ENCODE data around the gene ADK.

The ADK gene

GRCh38 chr10:74379474-74379873 lies 228.5 kb downstream of the ADK start:
- TF ChIP-seq, protein P1, sequence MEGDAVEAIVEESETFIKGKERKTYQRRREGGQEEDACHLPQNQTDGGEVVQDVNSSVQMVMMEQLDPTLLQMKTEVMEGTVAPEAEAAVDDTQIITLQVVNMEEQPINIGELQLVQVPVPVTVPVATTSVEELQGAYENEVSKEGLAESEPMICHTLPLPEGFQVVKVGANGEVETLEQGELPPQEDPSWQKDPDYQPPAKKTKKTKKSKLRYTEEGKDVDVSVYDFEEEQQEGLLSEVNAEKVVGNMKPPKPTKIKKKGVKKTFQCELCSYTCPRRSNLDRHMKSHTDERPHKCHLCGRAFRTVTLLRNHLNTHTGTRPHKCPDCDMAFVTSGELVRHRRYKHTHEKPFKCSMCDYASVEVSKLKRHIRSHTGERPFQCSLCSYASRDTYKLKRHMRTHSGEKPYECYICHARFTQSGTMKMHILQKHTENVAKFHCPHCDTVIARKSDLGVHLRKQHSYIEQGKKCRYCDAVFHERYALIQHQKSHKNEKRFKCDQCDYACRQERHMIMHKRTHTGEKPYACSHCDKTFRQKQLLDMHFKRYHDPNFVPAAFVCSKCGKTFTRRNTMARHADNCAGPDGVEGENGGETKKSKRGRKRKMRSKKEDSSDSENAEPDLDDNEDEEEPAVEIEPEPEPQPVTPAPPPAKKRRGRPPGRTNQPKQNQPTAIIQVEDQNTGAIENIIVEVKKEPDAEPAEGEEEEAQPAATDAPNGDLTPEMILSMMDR (IDR thresholded peaks at IDR 0.05), result no peak
- no peak overlapping the region for H2AFZ ChIP-seq

DNA sequence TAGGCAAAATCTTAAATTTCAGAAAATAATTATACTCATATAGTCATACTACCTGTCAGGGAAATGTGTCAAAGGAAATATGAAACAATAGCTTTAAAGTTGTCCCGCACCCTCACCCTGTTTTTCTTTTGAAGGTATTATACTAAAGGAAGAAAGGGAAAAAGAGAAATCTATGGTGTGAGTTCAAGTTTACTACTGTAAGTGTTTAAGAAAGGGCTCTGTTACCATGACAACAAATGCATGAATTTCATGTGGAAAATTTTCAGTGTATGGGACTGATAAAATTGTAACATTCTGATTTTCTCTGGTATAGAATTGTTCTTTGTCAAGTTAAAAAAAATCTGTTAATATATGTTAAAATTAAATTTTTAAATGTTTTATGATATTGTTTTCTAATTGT lies 229.8 kb downstream of the ADK start:
- Histone ChIP-seq H3K9ac (no peak overlapping the region), H3K79me2 (no peaks in the 10 kb centered on the region), H3K36me3 (ENCODE audit: control insufficient read depth, insufficient read depth, low read length) (no peaks in the 10 kb centered on the region), H3K4me2 (ENCODE audit: low read length) (no peak overlapping the region), H2AFZ (no peak overlapping the region), H3K27me3 (ENCODE audit: control insufficient read depth, insufficient read depth, low read length) (no peaks in the 10 kb centered on the region), H3K27ac (no peak overlapping the region), H3K4me1 (no peaks in the 10 kb centered on the region), H3K4me3 (ENCODE audit: low read depth, low read length) (no peak overlapping the region), H3K9me3 (ENCODE audit: control insufficient read depth, low read length) (no peaks in the 10 kb centered on the region)
- TF ChIP-seq, protein P1 (IDR thresholded peaks at IDR 0.05), result no peak

More at GRCh38 chr10:74379474-74379873, 228.5 kb downstream of the ADK start:
- Histone ChIP-seq H3K36me3 (ENCODE audit: control insufficient read depth, insufficient read depth, low read length) (no peaks in the 10 kb centered on the region), H3K4me3 (ENCODE audit: low read depth, low read length) (no peak overlapping the region), H3K4me1 (no peaks in the 10 kb centered on the region), H3K9ac (no peak overlapping the region), H3K27me3 (ENCODE audit: control insufficient read depth, insufficient read depth, low read length) (no peaks in the 10 kb centered on the region), H3K79me2 (no peaks in the 10 kb centered on the region), H3K9me3 (ENCODE audit: control insufficient read depth, low read length) (no peaks in the 10 kb centered on the region), H3K4me2 (ENCODE audit: low read length) (no peak overlapping the region), H3K27ac (no peak overlapping the region)

DNA sequence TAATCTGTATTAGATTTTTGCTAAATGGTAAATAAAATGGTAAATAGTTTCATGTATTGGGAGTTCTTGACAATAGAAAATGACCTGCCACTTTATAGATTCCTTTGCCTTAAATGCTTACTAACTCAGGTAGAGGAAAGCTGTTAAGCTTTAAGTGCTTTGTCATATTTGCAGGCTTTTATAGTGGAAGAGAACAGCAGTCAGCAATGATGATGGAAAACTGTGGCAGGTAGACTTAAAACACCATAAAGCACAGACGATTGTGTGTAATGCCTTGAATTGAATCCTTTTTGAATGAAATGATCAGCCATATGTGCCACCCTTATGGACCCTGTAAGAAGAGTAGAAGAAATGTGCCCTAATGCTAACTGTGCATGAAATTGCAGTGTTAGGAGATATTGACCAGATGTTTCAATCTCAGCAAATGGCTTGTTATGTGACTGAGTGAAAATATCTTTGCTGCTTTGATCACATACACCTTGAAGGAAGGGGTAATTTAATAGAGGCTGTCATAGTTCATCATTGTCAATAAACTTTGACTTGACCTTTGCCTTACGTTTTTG lies 230.4 kb downstream of the ADK start:
- Histone ChIP-seq H3K4me1 (no peaks in the 10 kb centered on the region), H3K4me2 (ENCODE audit: low read length) (no peak overlapping the region), H3K79me2 (no peaks in the 10 kb centered on the region), H3K4me3 (ENCODE audit: low read depth, low read length) (no peak overlapping the region), H3K36me3 (ENCODE audit: control insufficient read depth, insufficient read depth, low read length) (no peaks in the 10 kb centered on the region), H3K9ac (no peak overlapping the region), H3K9me3 (ENCODE audit: control insufficient read depth, low read length) (no peaks in the 10 kb centered on the region), H3K27me3 (ENCODE audit: control insufficient read depth, insufficient read depth, low read length) (no peaks in the 10 kb centered on the region), H2AFZ (no peak overlapping the region), H3K27ac (no peak overlapping the region)
- TF ChIP-seq, protein P1 (IDR thresholded peaks at IDR 0.05), result no peak

GRCh38 chr10:74382663-74383062 lies 231.6 kb downstream of the ADK start:
- no peaks in the 10 kb centered on the region for H3K79me2 ChIP-seq
- no peaks in the 10 kb centered on the region for H3K36me3 ChIP-seq (ENCODE audit: control insufficient read depth, insufficient read depth, low read length)
- H3K27ac ChIP-seq, result no peak overlapping the region
- TF ChIP-seq, protein P1 (IDR thresholded peaks at IDR 0.05), result no peak
- H3K27me3 ChIP-seq (ENCODE audit: control insufficient read depth, insufficient read depth, low read length), result no peaks in the 10 kb centered on the region
- no peaks in the 10 kb centered on the region for H3K9me3 ChIP-seq (ENCODE audit: control insufficient read depth, low read length)
- H2AFZ ChIP-seq, result no peak overlapping the region
- H3K4me2 ChIP-seq (ENCODE audit: low read length), result no peak overlapping the region
- no peaks in the 10 kb centered on the region for H3K4me1 ChIP-seq
- H3K4me3 ChIP-seq (ENCODE audit: low read depth, low read length), result no peak overlapping the region
- H3K9ac ChIP-seq, result no peak overlapping the region

GRCh38 chr10:74383642-74384041 lies 232.6 kb downstream of the ADK start:
- TF ChIP-seq, protein P1 (IDR thresholded peaks at IDR 0.05), result no peak
- Histone ChIP-seq H3K27ac (no peak overlapping the region), H3K4me1 (no peaks in the 10 kb centered on the region)

More at GRCh38 chr10:74383642-74384041, 232.6 kb downstream of the ADK start:
- H3K4me3 ChIP-seq (ENCODE audit: low read depth, low read length), result no peak overlapping the region
- H3K9ac ChIP-seq, result no peak overlapping the region
- no peak overlapping the region for H3K4me2 ChIP-seq (ENCODE audit: low read length)
- H3K9me3 ChIP-seq (ENCODE audit: control insufficient read depth, low read length), result no peaks in the 10 kb centered on the region
- no peak overlapping the region for H2AFZ ChIP-seq
- H3K79me2 ChIP-seq, result no peaks in the 10 kb centered on the region
- H3K27me3 ChIP-seq (ENCODE audit: control insufficient read depth, insufficient read depth, low read length), result no peaks in the 10 kb centered on the region
- no peaks in the 10 kb centered on the region for H3K36me3 ChIP-seq (ENCODE audit: control insufficient read depth, insufficient read depth, low read length)

Data from parathyroid adenoma (tissue), 2 donors.